GM23338 (cell line): ENCODE data around the gene UBE2R2. TPM values are rescaled to one million over a fixed set of nuclear protein-coding genes. Genes with fewer than 3 reads are reported as not detected.

Experiments used
- ATAC-seq: fragments of 200-7000 bp; cut with Tn5 transposase; 3 replicates; pipeline ENCODE4 v1.9.1; 2020
- DNase-seq: peaks from one replicate; pipeline ENCODE4 v3.0.0-alpha.2; 2015; ENCODE audit warnings: low spot score
- H2AFZ ChIP-seq: fragments of 200-600 bp; sonication (generic); 2 replicates; pipeline ENCODE4 v1.8.0; 2016; ENCODE audit warnings: antibody characterized with exemption, mild to moderate bottlenecking, moderate library complexity
- H3F3A ChIP-seq: fragments of 200-600 bp; sonication (generic); replicated peaks from 2 replicates; pipeline ENCODE4 v1.8.0; 2017; ENCODE audit warnings: antibody characterized with exemption, mixed run types, low read depth
- H3K27ac ChIP-seq: fragments of 200-600 bp; sonication (generic); 2 replicates; pipeline ENCODE4 v1.6.1; 2016; ENCODE audit warnings: low read depth
- H3K27me3 ChIP-seq: fragments of 200-600 bp; sonication (generic); 2 replicates; pipeline ENCODE4 v1.8.0; 2016; ENCODE audit warnings: mild to moderate bottlenecking, mixed run types, moderate library complexity; ENCODE audit not compliant: insufficient read depth
- H3K36me3 ChIP-seq: fragments of 200-600 bp; sonication (generic); 2 replicates; pipeline ENCODE4 v1.8.0; 2016; ENCODE audit warnings: mild to moderate bottlenecking; ENCODE audit not compliant: insufficient read depth
- H3K4me1 ChIP-seq: fragments of 200-600 bp; sonication (generic); 2 replicates; pipeline ENCODE4 v1.8.0; 2016; ENCODE audit warnings: mild to moderate bottlenecking, moderate library complexity; ENCODE audit not compliant: insufficient read depth
- H3K4me2 ChIP-seq: fragments of 200-600 bp; sonication (generic); 2 replicates; pipeline ENCODE4 v1.7.1; 2017; ENCODE audit warnings: mixed run types
- H3K4me3 ChIP-seq: fragments of 200-600 bp; sonication (generic); 2 replicates; pipeline ENCODE4 v1.6.1; 2016; ENCODE audit warnings: mixed run types
- H3K79me2 ChIP-seq: fragments of 200-600 bp; sonication (generic); replicated peaks from 2 replicates; pipeline ENCODE4 v1.8.0; 2017; ENCODE audit warnings: mild to moderate bottlenecking; ENCODE audit not compliant: insufficient read depth
- H3K9me2 ChIP-seq: fragments of 200-600 bp; sonication (generic); 2 replicates; pipeline ENCODE4 v1.8.0; 2017; ENCODE audit not compliant: insufficient read depth
- H4K20me1 ChIP-seq: fragments of 200-600 bp; sonication (generic); replicated peaks from 2 replicates; pipeline ENCODE4 v1.8.0; 2017; ENCODE audit warnings: mild to moderate bottlenecking; ENCODE audit not compliant: insufficient read depth
- H3K27ac Mint-ChIP-seq: 2 replicates; pipeline ENCODE4 v1.8.0; 2020; ENCODE audit warnings: inconsistent platforms, mild to moderate bottlenecking, moderate library complexity, mixed read lengths
- H3K27me3 Mint-ChIP-seq: 3 replicates; pipeline ENCODE4 v1.8.0; 2022; ENCODE audit warnings: low read depth, mild to moderate bottlenecking, moderate library complexity, mixed read lengths, inconsistent platforms; ENCODE audit not compliant: insufficient read depth, poor library complexity
- H3K36me3 Mint-ChIP-seq: 3 replicates; pipeline ENCODE4 v1.8.0; 2021; ENCODE audit warnings: low read depth, mild to moderate bottlenecking, inconsistent platforms, moderate library complexity, mixed read lengths
- H3K4me1 Mint-ChIP-seq: 3 replicates; pipeline ENCODE4 v1.8.0; 2020; ENCODE audit warnings: mild to moderate bottlenecking, inconsistent platforms, mixed read lengths
- H3K4me3 Mint-ChIP-seq: 3 replicates; pipeline ENCODE4 v1.8.0; 2021; ENCODE audit warnings: moderate library complexity, mild to moderate bottlenecking, inconsistent platforms, mixed read lengths
- H3K9me3 Mint-ChIP-seq: 3 replicates; pipeline ENCODE4 v1.8.0; 2020; ENCODE audit warnings: moderate library complexity, mild to moderate bottlenecking, inconsistent platforms, mixed read lengths
- CREB1 ChIP-seq: fragments of 250-450 bp; sonication (Bioruptor Pico); IDR thresholded peaks from 2 replicates; pipeline ENCODE4 v1.5.0; 2020; ENCODE audit warnings: low read depth, mild to moderate bottlenecking, moderate library complexity
- EZH2 ChIP-seq: fragments of 200-600 bp; sonication (generic); IDR thresholded peaks from one replicate; pipeline ENCODE4 v1.8.0; 2017; ENCODE audit warnings: antibody characterized with exemption, mild to moderate bottlenecking, low read depth; ENCODE audit not compliant: unreplicated experiment
- EZH2phosphoT487 ChIP-seq: fragments of 200-600 bp; sonication (generic); IDR thresholded peaks from one replicate; pipeline ENCODE4 v1.8.1; 2018; ENCODE audit warnings: antibody characterized with exemption; ENCODE audit not compliant: unreplicated experiment
- JUNB ChIP-seq: IDR thresholded peaks from one replicate; pipeline ENCODE4 v1.6.1; 2016; ENCODE audit warnings: antibody characterized with exemption; ENCODE audit not compliant: unreplicated experiment
- NANOG ChIP-seq: IDR thresholded peaks from 2 replicates; pipeline ENCODE4 v1.6.1; 2016; ENCODE audit warnings: antibody characterized with exemption, borderline replicate concordance
- POLR2AphosphoS5 ChIP-seq: IDR thresholded peaks from 2 replicates; pipeline ENCODE4 v1.6.1; 2016; ENCODE audit warnings: antibody characterized with exemption, low read depth
- STAT1 ChIP-seq: IDR thresholded peaks from one replicate; pipeline ENCODE4 v1.6.1; 2016; ENCODE audit warnings: antibody characterized with exemption; ENCODE audit not compliant: unreplicated experiment
- ZNF114 ChIP-seq: fragments of 250-450 bp; sonication (Bioruptor Pico); IDR thresholded peaks from 2 replicates; pipeline ENCODE4 v1.5.0; 2020; ENCODE audit warnings: mild to moderate bottlenecking, moderate library complexity
- ZNF331 ChIP-seq: fragments of 250-450 bp; sonication (Bioruptor Pico); IDR thresholded peaks from 2 replicates; pipeline ENCODE4 v1.5.0; 2020; ENCODE audit warnings: low read depth, mild to moderate bottlenecking, moderate library complexity
- polyA plus RNA-seq: library from polyadenylated mRNA; unstranded; fragments of >200 nt; fragmentation: Nextera tagmentation; extraction: Ambion mirVana; gene quantifications from 2 replicates; pipeline ENCODE4 v1.2.1, GENCODE V29; 2016
- total RNA-seq: library from RNA; depleted of rRNA; stranded (reverse); fragments of >200 nt; shearing (Covaris generic); gene quantifications from 2 replicates; pipeline ENCODE4 v1.2.3, GENCODE V29; 2014
- TF ChIP-seq, protein P1 (sequence below): IDR thresholded peaks from one replicate; pipeline ENCODE4 v1.6.1; 2018; ENCODE audit warnings: antibody characterized with exemption; ENCODE audit not compliant: unreplicated experiment
- TF ChIP-seq, protein P2 (sequence below): IDR thresholded peaks from 2 replicates; pipeline ENCODE4 v1.6.1; 2016; ENCODE audit warnings: antibody characterized with exemption
- TF ChIP-seq, protein P3 (sequence below), 2 experiments: fragments of 200-600 bp in 1 of 2; sonication (generic) in 1 of 2; conservative IDR thresholded peaks; 2 replicates each; pipeline versions ENCODE4 v1.5.1 to v1.6.1; 2016 to 2017; ENCODE audit warnings: antibody characterized with exemption in 2 of 2, low read depth in 2 of 2, mild to moderate bottlenecking in 2 of 2, moderate library complexity in 1 of 2
- TF ChIP-seq, protein P4 (sequence below): fragments of 250-450 bp; sonication (Bioruptor Pico); IDR thresholded peaks from 2 replicates; pipeline ENCODE4 v1.5.0; 2020; ENCODE audit warnings: mild to moderate bottlenecking, moderate library complexity

Gene UBE2R2
- total and polyA plus RNA-seq, 2 experiments from 2014 or later = 23.4 to 32.5 TPM

DNA sequence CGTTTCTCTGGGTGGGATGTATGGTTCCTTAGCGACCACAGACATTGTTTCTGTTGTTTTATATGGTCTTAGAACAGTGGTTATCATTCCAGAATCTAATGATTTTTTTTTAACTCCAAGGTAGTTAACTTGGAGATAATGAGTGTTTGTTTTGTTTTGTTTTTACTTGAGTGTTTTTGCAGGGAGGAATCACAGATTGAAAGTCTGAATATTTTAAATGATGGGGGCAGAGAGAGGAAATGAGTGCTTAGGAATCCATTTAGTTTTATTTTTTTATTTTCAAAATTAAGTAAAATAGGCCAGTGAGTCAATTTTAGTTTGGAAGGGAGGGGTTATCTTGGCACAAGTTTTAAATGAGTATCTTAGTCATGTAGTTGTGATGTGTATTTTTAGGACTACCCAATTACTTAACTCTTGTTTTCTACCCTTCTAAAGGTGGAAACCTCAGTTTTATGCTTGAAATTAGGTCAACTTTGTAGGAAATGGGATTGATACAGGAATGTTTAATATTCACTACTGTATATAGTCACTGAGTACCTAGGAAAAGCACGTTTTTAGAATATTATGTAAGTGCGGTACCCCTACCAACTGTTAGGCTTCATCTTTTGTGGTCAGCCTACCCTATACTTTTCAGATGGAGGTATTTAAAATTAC lies 2.0 kb downstream of the UBE2R2 start:
- H3K27ac ChIP-seq = no peak overlapping the region
- H3K79me2 ChIP-seq = peaks cover 58% of the 10 kb centered on the region

More for the DNA sequence above, 2.0 kb downstream of the UBE2R2 start:
- Mint-ChIP-seq H3K36me3 (peaks cover 8% of the 10 kb centered on the region; the same call in 2 of the 3 replicates), H3K27me3 (peaks cover 12% of the 10 kb centered on the region), H3K4me1 (peaks cover 35% of the 10 kb centered on the region), H3K27ac (peak overlapping the region; percentile 88), H3K4me3 (peak overlapping the region; percentile 90), H3K9me3 (no peaks in the 10 kb centered on the region)
- no peaks in the 10 kb centered on the region; the same call in 1 of the 2 replicates for H3K36me3 ChIP-seq
- no peak for ATAC-seq
- H3K27me3 ChIP-seq = no peaks in the 10 kb centered on the region
- DNase-seq = no peak
- peaks cover 24% of the 10 kb centered on the region for H3K4me1 ChIP-seq
- TF ChIP-seq, protein P1, sequence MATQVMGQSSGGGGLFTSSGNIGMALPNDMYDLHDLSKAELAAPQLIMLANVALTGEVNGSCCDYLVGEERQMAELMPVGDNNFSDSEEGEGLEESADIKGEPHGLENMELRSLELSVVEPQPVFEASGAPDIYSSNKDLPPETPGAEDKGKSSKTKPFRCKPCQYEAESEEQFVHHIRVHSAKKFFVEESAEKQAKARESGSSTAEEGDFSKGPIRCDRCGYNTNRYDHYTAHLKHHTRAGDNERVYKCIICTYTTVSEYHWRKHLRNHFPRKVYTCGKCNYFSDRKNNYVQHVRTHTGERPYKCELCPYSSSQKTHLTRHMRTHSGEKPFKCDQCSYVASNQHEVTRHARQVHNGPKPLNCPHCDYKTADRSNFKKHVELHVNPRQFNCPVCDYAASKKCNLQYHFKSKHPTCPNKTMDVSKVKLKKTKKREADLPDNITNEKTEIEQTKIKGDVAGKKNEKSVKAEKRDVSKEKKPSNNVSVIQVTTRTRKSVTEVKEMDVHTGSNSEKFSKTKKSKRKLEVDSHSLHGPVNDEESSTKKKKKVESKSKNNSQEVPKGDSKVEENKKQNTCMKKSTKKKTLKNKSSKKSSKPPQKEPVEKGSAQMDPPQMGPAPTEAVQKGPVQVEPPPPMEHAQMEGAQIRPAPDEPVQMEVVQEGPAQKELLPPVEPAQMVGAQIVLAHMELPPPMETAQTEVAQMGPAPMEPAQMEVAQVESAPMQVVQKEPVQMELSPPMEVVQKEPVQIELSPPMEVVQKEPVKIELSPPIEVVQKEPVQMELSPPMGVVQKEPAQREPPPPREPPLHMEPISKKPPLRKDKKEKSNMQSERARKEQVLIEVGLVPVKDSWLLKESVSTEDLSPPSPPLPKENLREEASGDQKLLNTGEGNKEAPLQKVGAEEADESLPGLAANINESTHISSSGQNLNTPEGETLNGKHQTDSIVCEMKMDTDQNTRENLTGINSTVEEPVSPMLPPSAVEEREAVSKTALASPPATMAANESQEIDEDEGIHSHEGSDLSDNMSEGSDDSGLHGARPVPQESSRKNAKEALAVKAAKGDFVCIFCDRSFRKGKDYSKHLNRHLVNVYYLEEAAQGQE = no peak
- TF ChIP-seq, protein P2, sequence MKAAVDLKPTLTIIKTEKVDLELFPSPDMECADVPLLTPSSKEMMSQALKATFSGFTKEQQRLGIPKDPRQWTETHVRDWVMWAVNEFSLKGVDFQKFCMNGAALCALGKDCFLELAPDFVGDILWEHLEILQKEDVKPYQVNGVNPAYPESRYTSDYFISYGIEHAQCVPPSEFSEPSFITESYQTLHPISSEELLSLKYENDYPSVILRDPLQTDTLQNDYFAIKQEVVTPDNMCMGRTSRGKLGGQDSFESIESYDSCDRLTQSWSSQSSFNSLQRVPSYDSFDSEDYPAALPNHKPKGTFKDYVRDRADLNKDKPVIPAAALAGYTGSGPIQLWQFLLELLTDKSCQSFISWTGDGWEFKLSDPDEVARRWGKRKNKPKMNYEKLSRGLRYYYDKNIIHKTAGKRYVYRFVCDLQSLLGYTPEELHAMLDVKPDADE = no peak
- TF ChIP-seq EZH2phosphoT487 = no peak
- TF ChIP-seq CREB1 (CRISPR knock-in tag) = no peak
- TF ChIP-seq NANOG = no peak
- TF ChIP-seq, protein P3, sequence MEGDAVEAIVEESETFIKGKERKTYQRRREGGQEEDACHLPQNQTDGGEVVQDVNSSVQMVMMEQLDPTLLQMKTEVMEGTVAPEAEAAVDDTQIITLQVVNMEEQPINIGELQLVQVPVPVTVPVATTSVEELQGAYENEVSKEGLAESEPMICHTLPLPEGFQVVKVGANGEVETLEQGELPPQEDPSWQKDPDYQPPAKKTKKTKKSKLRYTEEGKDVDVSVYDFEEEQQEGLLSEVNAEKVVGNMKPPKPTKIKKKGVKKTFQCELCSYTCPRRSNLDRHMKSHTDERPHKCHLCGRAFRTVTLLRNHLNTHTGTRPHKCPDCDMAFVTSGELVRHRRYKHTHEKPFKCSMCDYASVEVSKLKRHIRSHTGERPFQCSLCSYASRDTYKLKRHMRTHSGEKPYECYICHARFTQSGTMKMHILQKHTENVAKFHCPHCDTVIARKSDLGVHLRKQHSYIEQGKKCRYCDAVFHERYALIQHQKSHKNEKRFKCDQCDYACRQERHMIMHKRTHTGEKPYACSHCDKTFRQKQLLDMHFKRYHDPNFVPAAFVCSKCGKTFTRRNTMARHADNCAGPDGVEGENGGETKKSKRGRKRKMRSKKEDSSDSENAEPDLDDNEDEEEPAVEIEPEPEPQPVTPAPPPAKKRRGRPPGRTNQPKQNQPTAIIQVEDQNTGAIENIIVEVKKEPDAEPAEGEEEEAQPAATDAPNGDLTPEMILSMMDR (conservative IDR thresholded peaks at IDR 0.05; ENCODE audit: low read depth in 2 of 2) = no peak
- TF ChIP-seq STAT1 = no peak
- TF ChIP-seq, protein P4, sequence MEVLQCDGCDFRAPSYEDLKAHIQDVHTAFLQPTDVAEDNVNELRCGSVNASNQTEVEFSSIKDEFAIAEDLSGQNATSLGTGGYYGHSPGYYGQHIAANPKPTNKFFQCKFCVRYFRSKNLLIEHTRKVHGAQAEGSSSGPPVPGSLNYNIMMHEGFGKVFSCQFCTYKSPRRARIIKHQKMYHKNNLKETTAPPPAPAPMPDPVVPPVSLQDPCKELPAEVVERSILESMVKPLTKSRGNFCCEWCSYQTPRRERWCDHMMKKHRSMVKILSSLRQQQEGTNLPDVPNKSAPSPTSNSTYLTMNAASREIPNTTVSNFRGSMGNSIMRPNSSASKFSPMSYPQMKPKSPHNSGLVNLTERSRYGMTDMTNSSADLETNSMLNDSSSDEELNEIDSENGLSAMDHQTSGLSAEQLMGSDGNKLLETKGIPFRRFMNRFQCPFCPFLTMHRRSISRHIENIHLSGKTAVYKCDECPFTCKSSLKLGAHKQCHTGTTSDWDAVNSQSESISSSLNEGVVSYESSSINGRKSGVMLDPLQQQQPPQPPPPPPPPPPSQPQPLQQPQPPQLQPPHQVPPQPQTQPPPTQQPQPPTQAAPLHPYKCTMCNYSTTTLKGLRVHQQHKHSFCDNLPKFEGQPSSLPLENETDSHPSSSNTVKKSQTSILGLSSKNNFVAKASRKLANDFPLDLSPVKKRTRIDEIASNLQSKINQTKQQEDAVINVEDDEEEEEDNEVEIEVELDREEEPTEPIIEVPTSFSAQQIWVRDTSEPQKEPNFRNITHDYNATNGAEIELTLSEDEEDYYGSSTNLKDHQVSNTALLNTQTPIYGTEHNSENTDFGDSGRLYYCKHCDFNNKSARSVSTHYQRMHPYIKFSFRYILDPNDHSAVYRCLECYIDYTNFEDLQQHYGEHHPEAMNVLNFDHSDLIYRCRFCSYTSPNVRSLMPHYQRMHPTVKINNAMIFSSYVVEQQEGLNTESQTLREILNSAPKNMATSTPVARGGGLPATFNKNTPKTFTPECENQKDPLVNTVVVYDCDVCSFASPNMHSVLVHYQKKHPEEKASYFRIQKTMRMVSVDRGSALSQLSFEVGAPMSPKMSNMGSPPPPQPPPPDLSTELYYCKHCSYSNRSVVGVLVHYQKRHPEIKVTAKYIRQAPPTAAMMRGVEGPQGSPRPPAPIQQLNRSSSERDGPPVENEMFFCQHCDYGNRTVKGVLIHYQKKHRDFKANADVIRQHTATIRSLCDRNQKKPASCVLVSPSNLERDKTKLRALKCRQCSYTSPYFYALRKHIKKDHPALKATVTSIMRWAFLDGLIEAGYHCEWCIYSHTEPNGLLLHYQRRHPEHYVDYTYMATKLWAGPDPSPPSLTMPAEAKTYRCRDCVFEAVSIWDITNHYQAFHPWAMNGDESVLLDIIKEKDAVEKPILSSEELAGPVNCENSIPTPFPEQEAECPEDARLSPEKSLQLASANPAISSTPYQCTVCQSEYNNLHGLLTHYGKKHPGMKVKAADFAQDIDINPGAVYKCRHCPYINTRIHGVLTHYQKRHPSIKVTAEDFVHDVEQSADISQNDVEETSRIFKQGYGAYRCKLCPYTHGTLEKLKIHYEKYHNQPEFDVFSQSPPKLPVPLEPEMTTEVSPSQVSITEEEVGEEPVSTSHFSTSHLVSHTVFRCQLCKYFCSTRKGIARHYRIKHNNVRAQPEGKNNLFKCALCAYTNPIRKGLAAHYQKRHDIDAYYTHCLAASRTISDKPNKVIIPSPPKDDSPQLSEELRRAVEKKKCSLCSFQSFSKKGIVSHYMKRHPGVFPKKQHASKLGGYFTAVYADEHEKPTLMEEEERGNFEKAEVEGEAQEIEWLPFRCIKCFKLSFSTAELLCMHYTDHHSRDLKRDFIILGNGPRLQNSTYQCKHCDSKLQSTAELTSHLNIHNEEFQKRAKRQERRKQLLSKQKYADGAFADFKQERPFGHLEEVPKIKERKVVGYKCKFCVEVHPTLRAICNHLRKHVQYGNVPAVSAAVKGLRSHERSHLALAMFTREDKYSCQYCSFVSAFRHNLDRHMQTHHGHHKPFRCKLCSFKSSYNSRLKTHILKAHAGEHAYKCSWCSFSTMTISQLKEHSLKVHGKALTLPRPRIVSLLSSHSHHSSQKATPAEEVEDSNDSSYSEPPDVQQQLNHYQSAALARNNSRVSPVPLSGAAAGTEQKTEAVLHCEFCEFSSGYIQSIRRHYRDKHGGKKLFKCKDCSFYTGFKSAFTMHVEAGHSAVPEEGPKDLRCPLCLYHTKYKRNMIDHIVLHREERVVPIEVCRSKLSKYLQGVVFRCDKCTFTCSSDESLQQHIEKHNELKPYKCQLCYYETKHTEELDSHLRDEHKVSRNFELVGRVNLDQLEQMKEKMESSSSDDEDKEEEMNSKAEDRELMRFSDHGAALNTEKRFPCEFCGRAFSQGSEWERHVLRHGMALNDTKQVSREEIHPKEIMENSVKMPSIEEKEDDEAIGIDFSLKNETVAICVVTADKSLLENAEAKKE (CRISPR knock-in tag) = no peak
- TF ChIP-seq EZH2 = no peak
- no peak for TF ChIP-seq ZNF114 (CRISPR knock-in tag)
- TF ChIP-seq ZNF331 = no peak
- no peak for TF ChIP-seq JUNB
- no peak for TF ChIP-seq POLR2AphosphoS5
- H2AFZ ChIP-seq = no peak overlapping the region
- peak overlapping the region; percentile 88 for H3K4me2 ChIP-seq
- H3K9me2 ChIP-seq = no peaks in the 10 kb centered on the region
- peaks cover 17% of the 10 kb centered on the region; the same call in 1 of the 2 replicates for H4K20me1 ChIP-seq
- H3F3A ChIP-seq = no peaks in the 10 kb centered on the region
- H3K4me3 ChIP-seq = peak overlapping the region; percentile 61
